Endothelial cell of umbilical vein (primary cell): ENCODE results near the gene LOXHD1. TPM values are rescaled to one million over a fixed set of nuclear protein-coding genes. Genes with fewer than 3 reads are reported as not detected.

ENCODE experiments used
- BruUV-seq: library from RNA; stranded (reverse); fragments of 400-500 nt; replicated peaks from 2 replicates; lab custom pipeline; 2021; lab: Mats Ljungman, UMichigan
- CTCF ChIA-PET: fragments of 300-600, 350-600 bp; sonication (Branson Sonifier 250); formaldehyde crosslinking; loops from one replicate; lab custom pipeline; 2021; ENCODE audit warnings: antibody characterized with exemption, inconsistent platforms; lab: Charles Lee
- POLR2A ChIA-PET: fragments of 300-600, 350-600 bp; sonication (Branson Sonifier 250); formaldehyde crosslinking; loops from one replicate; lab custom pipeline; 2021; ENCODE audit warnings: antibody characterized with exemption, inconsistent platforms; lab: Charles Lee
- DNase-seq: peaks from one replicate; pipeline ENCODE4 v3.0.0-alpha.2; 2011; ENCODE audit warnings: low read depth, low spot score
- FAIRE-seq: peaks from 2 replicates; lab custom pipeline; 2011; peaks lifted over from hg19 to GRCh38; lab: Jason Lieb, UNC
- H2AFZ ChIP-seq: 2 replicates; pipeline ENCODE4 v1.6.0; 2012; ENCODE audit warnings: low read depth, low read length, control low read depth, inconsistent platforms
- H3K27ac ChIP-seq: 2 replicates; pipeline ENCODE4 v1.5.1; 2011; ENCODE audit warnings: low read depth, mild to moderate bottlenecking, control low read depth, low read length, moderate library complexity; ENCODE audit not compliant: insufficient read depth
- H3K27me3 ChIP-seq, 2 experiments: 2 replicates each; pipeline versions ENCODE4 v1.6.0 to v1.6.1; 2011; ENCODE audit warnings: low read length in 2 of 2, mixed read lengths in 1 of 2; ENCODE audit not compliant: control insufficient read depth in 2 of 2, insufficient read depth in 2 of 2
- H3K36me3 ChIP-seq, 2 experiments: 2 replicates in 1 of 2; 3 replicates in 1 of 2; pipeline ENCODE4 v1.5.1; 2011; ENCODE audit warnings: low read length in 2 of 2, mild to moderate bottlenecking in 1 of 2, moderate library complexity in 1 of 2; ENCODE audit not compliant: control insufficient read depth in 2 of 2, insufficient read depth in 2 of 2; ENCODE audit errors: extremely low read depth in 1 of 2
- H3K4me1 ChIP-seq: 3 replicates; pipeline ENCODE4 v1.5.1; 2011; ENCODE audit warnings: mild to moderate bottlenecking, low read length; ENCODE audit not compliant: control insufficient read depth, insufficient read depth; ENCODE audit errors: extremely low read depth
- H3K4me2 ChIP-seq: 2 replicates; pipeline ENCODE4 v1.6.1; 2011; ENCODE audit warnings: low read length, control low read depth, mixed read lengths; ENCODE audit not compliant: insufficient read depth
- H3K4me3 ChIP-seq, 3 experiments: fragments of 200-600 bp in 1 of 3; sonication (generic), shearing (Covaris generic) in 1 of 3; replicated peaks in 1 of 3; 2 replicates each; pipeline ENCODE4 v1.5.1; 2011 to 2016; ENCODE audit warnings: control low read depth in 3 of 3, low read length in 3 of 3, mild to moderate bottlenecking in 2 of 3, inconsistent platforms in 1 of 3, low read depth in 1 of 3, moderate library complexity in 1 of 3; ENCODE audit not compliant: insufficient read depth in 1 of 3
- H3K79me2 ChIP-seq: 2 replicates; pipeline ENCODE4 v1.6.0; 2012; ENCODE audit warnings: low read length, inconsistent platforms; ENCODE audit not compliant: control insufficient read depth, insufficient read depth
- H3K9ac ChIP-seq: replicated peaks from 2 replicates; pipeline ENCODE3; 2011; ENCODE audit warnings: low read length, control low read depth; ENCODE audit not compliant: insufficient read depth; ENCODE audit errors: extremely low read depth
- H3K9me1 ChIP-seq: replicated peaks from 3 replicates; pipeline ENCODE4 v1.6.0; 2011; ENCODE audit warnings: mild to moderate bottlenecking, low read length; ENCODE audit not compliant: control insufficient read depth, insufficient read depth; ENCODE audit errors: extremely low read depth
- H3K9me3 ChIP-seq: replicated peaks from 2 replicates; pipeline ENCODE4 v1.5.1; 2012; ENCODE audit warnings: low read length, inconsistent platforms; ENCODE audit not compliant: control insufficient read depth, insufficient read depth
- H4K20me1 ChIP-seq: replicated peaks from 2 replicates; pipeline ENCODE3; 2011; ENCODE audit warnings: mild to moderate bottlenecking, low read length; ENCODE audit not compliant: control insufficient read depth, insufficient read depth; ENCODE audit errors: extremely low read depth
- CTCF ChIP-seq, 2 donors: IDR thresholded peaks; 1 replicate in 1 of 2; 2 replicates in 1 of 2; pipeline ENCODE4 v1.5.1; 2011; ENCODE audit warnings: low read length in 2 of 2, mild to moderate bottlenecking in 2 of 2, moderate library complexity in 2 of 2, control low read depth in 1 of 2, inconsistent platforms in 1 of 2, low read depth in 1 of 2; ENCODE audit not compliant: insufficient read depth in 1 of 2; ENCODE audit errors: extremely low read depth in 1 of 2
- EZH2 ChIP-seq: IDR thresholded peaks from 2 replicates; pipeline ENCODE4 v1.6.1; 2012; ENCODE audit warnings: borderline replicate concordance, low read depth, mild to moderate bottlenecking, moderate library complexity, low read length, inconsistent platforms; ENCODE audit not compliant: severe bottlenecking
- FOS ChIP-seq: IDR thresholded peaks from 2 replicates; pipeline ENCODE4 v1.6.1; 2011; ENCODE audit warnings: mild to moderate bottlenecking, low read length, moderate library complexity, borderline replicate concordance; ENCODE audit not compliant: insufficient read depth
- GATA2 ChIP-seq: IDR thresholded peaks from 2 replicates; pipeline ENCODE4 v1.7.0; 2011; ENCODE audit warnings: low read depth, mild to moderate bottlenecking, moderate library complexity, mixed read lengths, low read length; ENCODE audit not compliant: insufficient read length, insufficient read depth
- JUN ChIP-seq: IDR thresholded peaks from 2 replicates; pipeline ENCODE4 v1.6.1; 2011; ENCODE audit warnings: borderline replicate concordance, low read depth; ENCODE audit not compliant: insufficient read length, insufficient read depth
- MYC ChIP-seq: IDR thresholded peaks from one replicate; pipeline ENCODE4 v1.6.1; 2011; ENCODE audit warnings: mild to moderate bottlenecking, low read depth, low read length
- POLR2A ChIP-seq: IDR thresholded peaks from 2 replicates; pipeline ENCODE4 v1.6.1; 2012; ENCODE audit warnings: low read depth, mild to moderate bottlenecking, control low read depth, low read length
- POLR2AphosphoS5 ChIP-seq: IDR thresholded peaks from 2 replicates; pipeline ENCODE4 v1.6.1; 2012; ENCODE audit warnings: low read depth, mild to moderate bottlenecking, control low read depth, low read length, moderate library complexity; ENCODE audit not compliant: insufficient read depth
- dilution Hi-C: fragments of 300-500 bp; cut with MboI; formaldehyde crosslinking; loops from one replicate; pipeline ENCODE4 v1.15.0; 2019; ENCODE audit warnings: low sequenced_read_pairs; ENCODE audit not compliant: extremely low pct_ligation_motif_present
- intact Hi-C: fragments of 100-400 bp; cut with micrococcal nuclease; formaldehyde crosslinking; loops from one replicate; pipeline ENCODE4 v1.10.0; 2022
- polyA plus RNA-seq, 4 experiments: library from polyadenylated mRNA; depleted of rRNA in 3 of 4; stranded (reverse) in 3 of 4; unstranded in 1 of 4; fragments of >200 nt; gene quantifications; 2 replicates each; pipeline versions ENCODE4 v1.2.1 to v1.2.3, GENCODE V29; 2011 to 2012; ENCODE audit warnings: missing spikeins in 1 of 4
- total RNA-seq: library from RNA; stranded (reverse); gene quantifications from 2 replicates; pipeline ENCODE4 v1.2.3, GENCODE V29; 2021
- TF ChIP-seq, protein P1 (sequence below): IDR thresholded peaks from 2 replicates; pipeline ENCODE4 v1.6.1; 2011; ENCODE audit not compliant: insufficient read depth, insufficient read length

Gene LOXHD1
- total and polyA plus RNA-seq, 2 donors (not counting 3 experiments of a cell fraction or from before 2014, with no cell fraction given), result not detected

- ChIA-PET POLR2A (no interaction called here), CTCF (interaction anchor here (1.4 kb wide), 1 partner anchor 167 kb away, joined by 4 read pairs; no protein-coding TSS in a partner anchor)
- no peaks in the 10 kb centered on the region for H3K36me3 ChIP-seq
- no peaks in the 10 kb centered on the region for H3K9me1 ChIP-seq
- H3K4me2 ChIP-seq, result no peak overlapping the region
- TF ChIP-seq MYC (no peak), POLR2AphosphoS5 (no peak), GATA2 (no peak), POLR2A (no peak), FOS (no peak), JUN (no peak), EZH2 (no peak), CTCF (IDR thresholded peaks at IDR 0.05; ENCODE audit: extremely low read depth in 1 of 2, insufficient read depth in 1 of 2, low read depth in 1 of 2, low read length in 2 of 2) (no peak)
- TF ChIP-seq, protein P1, sequence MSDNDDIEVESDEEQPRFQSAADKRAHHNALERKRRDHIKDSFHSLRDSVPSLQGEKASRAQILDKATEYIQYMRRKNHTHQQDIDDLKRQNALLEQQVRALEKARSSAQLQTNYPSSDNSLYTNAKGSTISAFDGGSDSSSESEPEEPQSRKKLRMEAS, result no peak
- H3K27ac ChIP-seq, result no peak overlapping the region
- H3K4me1 ChIP-seq, result no peaks in the 10 kb centered on the region
- no peaks in the 10 kb centered on the region for H3K79me2 ChIP-seq
- DNase-seq (no peak), FAIRE-seq (no peak)
- no peaks in the 10 kb centered on the region for H3K9me3 ChIP-seq
- H3K9ac ChIP-seq, result no peak overlapping the region
- H2AFZ ChIP-seq, result no peak overlapping the region
- dilution Hi-C loops, result no loop called here
- no TSS peak for BruUV-seq
- intact Hi-C loops, result no loop called here
- H3K27me3 ChIP-seq, result no peaks in the 10 kb centered on the region
- no peaks in the 10 kb centered on the region for H4K20me1 ChIP-seq
- H3K4me3 ChIP-seq, result no peak overlapping the region
Measured at GRCh38 chr18:46447792-46448191, 209.2 kb downstream of the LOXHD1 start.
